Mesothelial cell of epicardium (in vitro differentiated cells): ENCODE results near the gene RAB36. TPM values are rescaled to one million over a fixed set of nuclear protein-coding genes. Genes with fewer than 3 reads are reported as not detected.

Source experiments
- DNase-seq, 2 experiments: peaks; one replicate each; pipeline ENCODE4 v3.0.0; 2021; ENCODE audit warnings: low spot score in 2 of 2; ENCODE audit not compliant: unreplicated experiment in 2 of 2
- H3K27ac Mint-ChIP-seq: 2 replicates; pipeline ENCODE4 v1.8.0; 2021; ENCODE audit warnings: mixed read lengths
- H3K27me3 Mint-ChIP-seq: 2 replicates; pipeline ENCODE4 v1.8.0; 2021; ENCODE audit warnings: low read depth, mixed read lengths
- H3K36me3 Mint-ChIP-seq: 2 replicates; pipeline ENCODE4 v1.8.0; 2021; ENCODE audit warnings: mixed read lengths
- H3K4me1 Mint-ChIP-seq: 2 replicates; pipeline ENCODE4 v1.8.0; 2021; ENCODE audit warnings: mixed read lengths
- H3K4me3 Mint-ChIP-seq: 2 replicates; pipeline ENCODE4 v1.8.0; 2021; ENCODE audit warnings: mild to moderate bottlenecking, moderate library complexity, mixed read lengths
- H3K9me3 Mint-ChIP-seq: 2 replicates; pipeline ENCODE4 v1.8.0; 2021; ENCODE audit warnings: mixed read lengths
- total RNA-seq: library from RNA; stranded (reverse); gene quantifications from 3 replicates; pipeline ENCODE4 v1.2.1, GENCODE V29; 2021
- TF ChIP-seq, protein P1 (sequence below): fragments of 200-600 bp; sonication (generic); IDR thresholded peaks from one replicate; pipeline ENCODE4 v1.5.0; 2021; ENCODE audit warnings: antibody characterized with exemption; ENCODE audit not compliant: unreplicated experiment

RAB36 gene
- total RNA-seq, 1 donor from 2014 or later = 6.4 TPM

DNA sequence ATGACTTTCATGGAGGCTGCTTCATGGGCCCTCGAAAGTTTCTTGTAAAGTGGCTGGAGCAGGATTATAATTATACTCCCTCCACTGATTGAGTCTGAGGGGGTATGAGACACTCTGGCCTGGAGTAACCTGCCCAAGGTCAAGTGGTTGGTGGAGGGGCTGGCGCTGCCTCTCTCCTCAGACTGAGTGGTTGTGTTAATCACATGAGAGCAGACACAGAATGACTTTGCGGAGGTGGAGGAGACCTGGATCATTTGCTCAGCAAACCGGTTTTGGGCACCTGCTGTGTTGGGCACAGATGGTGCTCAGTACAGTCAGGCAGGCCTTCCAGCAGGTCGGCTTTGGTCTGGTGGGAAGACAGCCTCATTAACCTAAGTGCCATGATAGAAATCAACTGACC lies 46.9 kb downstream of the RAB36 start:
- no peak overlapping the region for H3K4me3 Mint-ChIP-seq
- H3K27ac Mint-ChIP-seq = peak overlapping the region; percentile 66

DNA sequence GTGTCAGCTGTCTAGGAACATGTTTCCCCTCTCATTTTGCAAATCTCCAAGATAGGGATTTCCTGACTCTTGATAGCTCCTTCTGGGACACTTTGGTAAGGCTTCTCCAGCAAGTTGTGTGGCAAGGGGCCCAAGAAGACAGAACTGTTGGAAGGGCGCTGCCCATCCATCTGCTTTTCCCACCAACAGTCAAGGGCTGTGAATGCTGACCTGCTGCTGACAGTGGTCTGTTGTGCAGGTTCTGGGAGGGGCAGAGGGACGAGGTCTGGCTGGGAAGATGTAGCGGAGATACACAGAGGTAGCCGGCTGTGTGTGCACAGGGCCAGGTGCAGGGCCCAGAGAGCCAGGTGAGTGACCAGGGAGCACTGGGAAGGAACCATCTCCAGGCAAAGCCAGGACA lies 47.3 kb downstream of the RAB36 start:
- no peaks in the 10 kb centered on the region for H3K27me3 Mint-ChIP-seq
- no peaks in the 10 kb centered on the region for H3K9me3 Mint-ChIP-seq
- peaks cover 10% of the 10 kb centered on the region for H3K36me3 Mint-ChIP-seq
- H3K4me1 Mint-ChIP-seq = peaks cover 7% of the 10 kb centered on the region
- H3K4me3 Mint-ChIP-seq = no peak overlapping the region
- H3K27ac Mint-ChIP-seq = no peak overlapping the region
- DNase-seq = no peak
- TF ChIP-seq, protein P1, sequence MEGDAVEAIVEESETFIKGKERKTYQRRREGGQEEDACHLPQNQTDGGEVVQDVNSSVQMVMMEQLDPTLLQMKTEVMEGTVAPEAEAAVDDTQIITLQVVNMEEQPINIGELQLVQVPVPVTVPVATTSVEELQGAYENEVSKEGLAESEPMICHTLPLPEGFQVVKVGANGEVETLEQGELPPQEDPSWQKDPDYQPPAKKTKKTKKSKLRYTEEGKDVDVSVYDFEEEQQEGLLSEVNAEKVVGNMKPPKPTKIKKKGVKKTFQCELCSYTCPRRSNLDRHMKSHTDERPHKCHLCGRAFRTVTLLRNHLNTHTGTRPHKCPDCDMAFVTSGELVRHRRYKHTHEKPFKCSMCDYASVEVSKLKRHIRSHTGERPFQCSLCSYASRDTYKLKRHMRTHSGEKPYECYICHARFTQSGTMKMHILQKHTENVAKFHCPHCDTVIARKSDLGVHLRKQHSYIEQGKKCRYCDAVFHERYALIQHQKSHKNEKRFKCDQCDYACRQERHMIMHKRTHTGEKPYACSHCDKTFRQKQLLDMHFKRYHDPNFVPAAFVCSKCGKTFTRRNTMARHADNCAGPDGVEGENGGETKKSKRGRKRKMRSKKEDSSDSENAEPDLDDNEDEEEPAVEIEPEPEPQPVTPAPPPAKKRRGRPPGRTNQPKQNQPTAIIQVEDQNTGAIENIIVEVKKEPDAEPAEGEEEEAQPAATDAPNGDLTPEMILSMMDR = no peak

More for the DNA sequence above, 46.9 kb downstream of the RAB36 start:
- H3K36me3 Mint-ChIP-seq = peaks cover 12% of the 10 kb centered on the region
- no peak for DNase-seq
- peaks cover 7% of the 10 kb centered on the region for H3K4me1 Mint-ChIP-seq
- no peaks in the 10 kb centered on the region for H3K9me3 Mint-ChIP-seq
- H3K27me3 Mint-ChIP-seq = no peaks in the 10 kb centered on the region
- TF ChIP-seq, protein P1 = no peak

DNA sequence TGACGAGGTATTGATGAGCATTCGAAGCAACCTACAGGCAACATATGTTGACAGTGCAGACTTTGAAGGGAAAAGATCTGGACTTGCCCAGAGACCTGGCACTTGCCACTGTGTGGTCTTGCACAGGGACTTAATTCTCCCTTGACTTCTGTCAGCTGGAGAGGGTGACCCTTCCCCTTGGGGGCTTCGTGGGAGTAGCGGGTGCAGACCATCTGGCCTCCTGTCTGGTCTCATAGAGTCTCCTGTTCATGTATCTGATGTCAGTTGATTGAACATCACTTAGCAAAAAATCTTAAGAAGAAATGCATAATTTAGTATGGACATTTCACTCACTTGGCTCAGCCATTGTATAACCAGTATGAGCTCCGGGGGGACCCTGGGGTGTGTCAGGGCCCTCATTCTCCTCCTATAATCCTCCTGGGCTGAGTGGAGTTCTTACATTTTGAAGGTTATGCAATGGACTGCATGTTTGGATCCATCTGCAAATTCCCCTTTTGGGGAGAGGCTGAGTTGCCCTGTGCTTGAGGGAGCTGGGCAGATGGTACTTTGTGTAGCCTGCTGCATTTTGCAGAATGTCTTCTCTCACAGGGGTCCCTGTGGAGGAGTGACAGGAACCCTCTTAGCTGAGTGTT lies 48.0 kb downstream of the RAB36 start:
- H3K27me3 Mint-ChIP-seq = no peaks in the 10 kb centered on the region
- H3K27ac Mint-ChIP-seq = peak overlapping the region; percentile 47
- H3K4me3 Mint-ChIP-seq = no peak overlapping the region

DNA sequence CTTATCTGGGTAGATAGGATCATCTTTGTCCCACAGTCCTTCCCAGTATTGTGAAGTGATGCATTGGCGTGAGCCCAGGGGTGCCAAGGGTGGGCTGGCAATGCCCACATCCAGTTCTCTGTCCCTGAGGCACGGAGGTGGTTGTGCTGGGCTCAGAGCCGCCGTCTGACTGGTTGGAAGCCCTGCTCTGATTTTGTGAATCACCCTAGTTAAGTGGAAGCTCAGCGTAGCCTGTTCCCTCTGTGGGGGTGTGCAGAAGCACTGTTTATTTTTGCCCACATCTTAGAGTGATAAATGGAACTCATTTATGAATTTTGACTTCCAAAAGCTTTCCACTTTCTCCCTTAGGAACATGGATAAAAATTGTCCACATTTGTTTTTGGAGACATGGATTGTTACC lies 48.6 kb downstream of the RAB36 start:
- Mint-ChIP-seq H3K27me3 (no peaks in the 10 kb centered on the region), H3K4me1 (no peaks in the 10 kb centered on the region), H3K36me3 (peaks cover 5% of the 10 kb centered on the region), H3K9me3 (no peaks in the 10 kb centered on the region), H3K27ac (peak overlapping the region; percentile 39), H3K4me3 (no peak overlapping the region)
- TF ChIP-seq, protein P1 = no peak
- no peak for DNase-seq

More for the DNA sequence above, 48.0 kb downstream of the RAB36 start:
- peaks cover 5% of the 10 kb centered on the region for H3K36me3 Mint-ChIP-seq
- no peaks in the 10 kb centered on the region for H3K9me3 Mint-ChIP-seq
- TF ChIP-seq, protein P1 = no peak
- no peak for DNase-seq
- H3K4me1 Mint-ChIP-seq = no peaks in the 10 kb centered on the region

DNA sequence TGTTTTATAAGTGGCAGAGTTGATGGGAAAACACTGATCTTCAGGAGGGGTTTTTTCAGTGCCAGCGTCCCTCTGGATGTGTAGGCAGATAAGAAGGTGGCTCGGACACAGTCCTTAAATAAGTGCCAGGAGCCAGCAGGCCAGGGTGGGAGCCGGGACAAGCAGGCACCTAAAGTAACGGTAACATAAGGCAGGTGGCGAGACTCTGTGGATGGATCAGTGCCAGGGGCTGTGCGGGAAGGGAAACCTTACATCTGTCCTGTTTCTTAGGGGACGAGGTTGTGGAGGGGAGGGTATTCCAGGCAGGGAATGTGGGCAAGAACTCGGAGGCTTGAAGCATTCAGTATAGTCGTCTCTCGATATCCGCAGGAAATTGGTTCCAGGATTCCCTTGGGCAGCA lies 50.9 kb downstream of the RAB36 start:
- peaks cover 6% of the 10 kb centered on the region for H3K4me1 Mint-ChIP-seq
- no peaks in the 10 kb centered on the region for H3K9me3 Mint-ChIP-seq
- no peaks in the 10 kb centered on the region for H3K27me3 Mint-ChIP-seq
- no peak overlapping the region for H3K27ac Mint-ChIP-seq
- no peak overlapping the region for H3K4me3 Mint-ChIP-seq
- TF ChIP-seq, protein P1 = no peak
- DNase-seq = no peak
- H3K36me3 Mint-ChIP-seq = peaks cover 8% of the 10 kb centered on the region
